ENCODE measurements around the gene PCYOX1L. TPM values are rescaled to one million over a fixed set of nuclear protein-coding genes. Genes with fewer than 3 reads are reported as not detected.

Gene PCYOX1L
- total RNA-seq, 4 donors from 2014 or later, result 2.1 to 4.6 (median 3.1) TPM

GRCh38 chr5:149407323-149408251 lies 49.7 kb downstream of the PCYOX1L start:
- Histone ChIP-seq H3K27ac (peak overlapping the region; percentile 69 to 94 (median 88)), H3K4me1 (peaks cover 0 to 39% (median 3%) of the 10 kb centered on the region in 3 donors), H3K36me3 (peaks cover 0 to 10% (median 7%) of the 10 kb centered on the region in 3 donors), H3K27me3 (peaks cover 0 to 4% (median 0%) of the 10 kb centered on the region in 4 donors), H3K4me3 (peak overlapping the region; percentile 24 to 66 (median 52)), H3K9me3 (no peaks in the 10 kb centered on the region)
- intact Hi-C loops (cut with DNase I), result no loop called here
- 45 to 55% methylated on average over 9 to 11 of the region's 11 CpGs for WGBS, 2 donors
- TF ChIP-seq POLR2A (IDR thresholded peaks at IDR 0.05) (no peak), CTCF (IDR thresholded peaks at IDR 0.05) (no peak)
- DNase-seq, result no peak

- peaks cover 0 to 41% (median 3%) of the 10 kb centered on the region in 3 donors for H3K4me1 ChIP-seq
- peak overlapping the region; percentile 69 to 94 (median 88) for H3K27ac ChIP-seq
- peaks cover 0 to 4% (median 0%) of the 10 kb centered on the region in 4 donors for H3K27me3 ChIP-seq
- peaks cover 0 to 10% (median 7%) of the 10 kb centered on the region in 3 donors for H3K36me3 ChIP-seq
- intact Hi-C loops (cut with DNase I), result no loop called here
- TF ChIP-seq POLR2A (IDR thresholded peaks at IDR 0.05) (no peak), CTCF (IDR thresholded peaks at IDR 0.05) (no peak)
- no peak for DNase-seq
- peak overlapping the region; percentile 24 to 66 (median 52) for H3K4me3 ChIP-seq
- H3K9me3 ChIP-seq, result no peaks in the 10 kb centered on the region
- WGBS, 2 donors, result 53 to 71% methylated on average over 5 to 12 of the region's 12 CpGs
These were observed 50.6 kb downstream of the PCYOX1L start for GRCh38 chr5:149408252-149409099.

GRCh38 chr5:149409268-149409948 lies 51.6 kb downstream of the PCYOX1L start:
- Histone ChIP-seq H3K4me3 (peak overlapping the region; percentile 24 to 66 (median 52)), H3K27ac (peak overlapping the region; percentile 69 to 94 (median 88)), H3K36me3 (peaks cover 0 to 10% (median 7%) of the 10 kb centered on the region in 3 donors), H3K27me3 (peaks cover 0 to 4% (median 0%) of the 10 kb centered on the region in 4 donors), H3K4me1 (peaks cover 0 to 33% (median 6%) of the 10 kb centered on the region in 3 donors), H3K9me3 (no peaks in the 10 kb centered on the region)
- intact Hi-C loops (cut with DNase I), result no loop called here
- no peak for DNase-seq
- WGBS, 2 donors, result 58 to 65% methylated on average over 6 of the region's 6 CpGs
- TF ChIP-seq CTCF (IDR thresholded peaks at IDR 0.05) (no peak), POLR2A (IDR thresholded peaks at IDR 0.05) (no peak)

DNA sequence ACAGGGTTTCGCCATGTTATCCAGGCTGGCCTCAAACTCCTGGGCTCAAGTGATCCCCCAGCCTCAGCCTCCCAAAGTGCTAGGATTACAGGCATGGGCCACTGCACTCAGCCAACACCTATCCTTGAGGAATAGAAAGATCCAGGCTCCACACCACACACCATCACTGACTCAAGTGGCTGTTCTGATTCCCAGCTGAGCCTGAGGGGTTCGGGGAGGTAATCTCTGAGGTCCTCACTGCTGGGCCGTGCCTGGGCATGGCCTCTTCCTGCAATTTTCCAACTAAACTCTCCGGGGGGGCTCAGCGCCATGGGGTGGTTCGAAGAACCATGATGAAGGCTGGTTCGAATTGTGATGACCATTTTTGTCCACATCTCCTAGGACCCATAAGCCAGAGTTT lies 52.2 kb downstream of the PCYOX1L start:
- no peak for DNase-seq
- H3K27me3 ChIP-seq, result peaks cover 0 to 4% (median 0%) of the 10 kb centered on the region in 4 donors
- intact Hi-C loops (cut with DNase I), result no loop called here
- no peaks in the 10 kb centered on the region for H3K9me3 ChIP-seq
- peaks cover 0 to 35% (median 6%) of the 10 kb centered on the region in 3 donors for H3K4me1 ChIP-seq
- peaks cover 0 to 10% (median 7%) of the 10 kb centered on the region in 3 donors for H3K36me3 ChIP-seq
- WGBS, 2 donors, result 50 to 74% methylated on average over 1 to 6 of the region's 7 CpGs
- peak overlapping the region; percentile 69 to 90 (median 88) for H3K27ac ChIP-seq
- TF ChIP-seq POLR2A (IDR thresholded peaks at IDR 0.05), result peak in 1 of 4 donors; percentile 11
- no peak for TF ChIP-seq CTCF (IDR thresholded peaks at IDR 0.05)
- peak overlapping the region; percentile 24 to 66 (median 52) for H3K4me3 ChIP-seq

Measured in esophagus squamous epithelium (tissue), 5 donors.